Inflammatory macrophage treated with lipopolysaccharide for 4 hours (primary cell): ENCODE measurements around the gene LDLRAD4.
"Not testable (repeated sequence)": the region's sequence is repeated elsewhere in the genome, so short reads cannot be mapped to it uniquely, and the experiment has no call there.

ENCODE experiments used
- DNase-seq: peaks from one replicate; pipeline ENCODE4 v3.0.0-alpha.2; 2020

LDLRAD4 gene

GRCh38 chr18:13313006-13313686, 94.6 kb downstream of the LDLRAD4 start:
- DNase-seq, result no peak

DNA sequence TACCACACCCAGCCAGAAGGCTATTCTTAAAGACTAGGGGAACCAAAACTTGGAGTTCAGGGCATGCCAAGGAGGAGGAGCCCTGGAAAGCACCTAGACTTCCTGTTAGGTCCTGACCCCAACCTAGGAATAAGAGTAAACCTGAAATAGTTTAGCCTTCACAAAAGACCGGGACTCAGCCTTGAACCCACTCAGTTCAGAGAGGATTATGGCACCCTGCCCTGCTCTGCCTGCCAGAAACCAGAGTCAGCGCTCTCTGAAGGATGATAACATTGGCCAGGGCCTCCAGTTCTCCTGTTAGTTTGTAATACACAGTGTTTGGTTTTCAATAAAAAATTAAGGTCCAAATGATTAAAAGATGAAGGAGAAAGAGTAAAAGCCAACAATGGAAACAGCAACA, 96.4 kb downstream of the LDLRAD4 start:
- no peak for DNase-seq

- DNase-seq, result no peak
Observed at GRCh38 chr18:13316063-13316462, 97.5 kb downstream of the LDLRAD4 start.

DNA sequence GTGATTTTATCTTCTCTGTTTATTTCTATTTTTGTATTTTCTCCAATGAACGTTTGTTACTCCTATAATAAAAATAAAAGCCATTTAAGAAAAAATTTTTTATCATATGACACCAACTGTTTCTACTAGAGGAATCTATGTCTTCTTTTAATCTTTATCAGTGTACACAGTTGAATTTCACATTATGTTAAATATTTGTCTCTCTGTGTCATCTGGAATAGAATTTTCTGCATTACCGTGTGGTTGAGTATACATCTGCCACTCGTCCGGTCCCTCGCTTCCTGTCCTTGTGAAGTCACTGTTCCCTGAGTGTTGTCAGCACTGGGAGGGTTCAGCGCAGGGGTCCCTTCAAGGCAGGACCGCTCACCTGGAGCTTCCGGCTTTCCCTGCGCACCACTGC, 99.2 kb downstream of the LDLRAD4 start:
- DNase-seq, result no peak

DNA sequence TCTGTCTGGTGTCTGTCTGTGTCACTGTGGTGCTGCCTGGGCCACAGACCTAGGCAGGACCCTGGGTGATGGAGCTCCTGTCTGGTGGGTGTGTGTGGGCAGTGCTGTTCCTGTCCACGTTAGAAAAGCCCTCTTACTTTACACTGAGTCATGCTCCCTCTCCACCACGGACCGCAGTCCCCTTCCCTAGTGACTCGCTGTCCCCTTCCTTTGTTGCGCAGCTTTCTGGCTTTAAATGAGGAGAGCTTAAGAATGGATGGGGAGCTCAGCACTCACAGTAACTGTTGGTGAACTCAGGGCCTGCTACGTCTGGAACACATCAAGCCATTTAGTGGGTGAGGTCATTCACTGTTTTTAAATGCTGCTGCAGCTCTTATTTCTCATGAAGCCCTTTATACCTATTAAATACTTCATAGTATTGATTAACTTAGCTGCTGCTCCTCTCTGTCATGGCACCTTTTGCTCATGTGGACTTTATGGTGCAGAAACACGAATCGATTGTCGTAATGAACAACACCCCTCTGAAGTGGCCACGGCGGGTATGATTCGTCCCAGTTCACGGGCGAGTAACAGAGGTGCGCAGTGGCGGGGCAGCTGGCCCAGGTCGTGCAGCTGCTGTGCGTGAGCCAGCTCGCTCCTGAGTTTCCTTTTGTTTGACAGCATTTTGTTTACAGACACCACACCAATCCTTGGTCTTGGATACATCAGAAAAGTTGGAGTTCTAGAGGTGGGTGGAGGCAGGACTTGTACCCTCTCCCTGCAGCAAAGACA, 100.4 kb downstream of the LDLRAD4 start:
- peak; percentile 28 for DNase-seq

GRCh38 chr18:13319629-13320028, 101.1 kb downstream of the LDLRAD4 start:
- DNase-seq, result peak; percentile 3

- no peak for DNase-seq
Observed at GRCh38 chr18:13320096-13320495, 101.5 kb downstream of the LDLRAD4 start.

DNA sequence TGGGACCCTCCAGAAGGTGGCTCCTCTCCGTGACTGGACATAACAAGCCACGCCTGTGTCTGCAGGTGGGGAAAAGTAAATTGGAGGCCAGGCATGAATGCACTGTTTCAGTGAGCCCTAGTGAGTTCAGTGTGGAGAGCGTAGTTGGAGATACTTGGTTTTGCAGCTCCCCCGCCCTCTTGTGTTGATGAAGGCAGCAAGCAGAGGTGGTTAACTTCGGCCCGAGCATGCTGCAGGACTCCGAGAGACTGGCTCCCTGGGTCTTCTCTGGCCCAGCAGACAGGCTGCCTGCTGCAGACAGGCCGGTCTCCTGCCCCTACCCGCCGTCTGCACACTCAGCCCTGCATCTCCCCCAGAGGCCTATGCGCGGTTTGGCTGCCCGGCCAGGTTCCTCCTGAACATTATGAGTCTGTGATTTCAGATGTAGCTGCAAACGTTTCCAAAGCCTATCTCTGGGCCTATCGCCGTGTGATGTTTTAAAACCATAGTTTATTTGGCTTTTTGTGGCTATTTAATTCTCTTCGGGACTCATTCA, 102.4 kb downstream of the LDLRAD4 start:
- DNase-seq, result no peak

- DNase-seq, result peak; percentile 22
Observed at GRCh38 chr18:13321923-13322322, 103.4 kb downstream of the LDLRAD4 start.

GRCh38 chr18:13323186-13323585, 104.6 kb downstream of the LDLRAD4 start:
- DNase-seq, result no peak

- DNase-seq, result no peak
Observed at GRCh38 chr18:13324880-13325279, 106.3 kb downstream of the LDLRAD4 start.

DNA sequence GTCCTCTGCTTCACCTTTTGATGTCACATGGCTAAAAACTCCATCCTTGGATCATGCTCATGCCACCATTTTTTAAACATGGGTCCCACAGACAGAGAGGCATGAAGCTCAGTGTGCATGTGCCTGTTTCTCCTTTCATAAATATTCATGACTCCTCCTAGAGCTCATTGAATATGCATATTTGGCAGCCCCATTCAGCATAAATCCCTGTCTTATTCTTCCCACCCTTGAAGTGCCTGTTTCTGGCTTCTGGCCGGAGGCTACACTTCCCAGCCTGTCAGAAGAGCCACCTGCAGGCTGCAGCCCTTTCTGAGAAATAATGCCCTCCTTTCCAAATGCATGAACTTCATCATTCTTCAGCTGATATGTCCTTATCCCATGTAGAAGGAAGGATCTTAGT, 109.7 kb downstream of the LDLRAD4 start:
- DNase-seq, result no peak

- no peak for DNase-seq
Observed at GRCh38 chr18:13330996-13331395, 112.4 kb downstream of the LDLRAD4 start.

DNA sequence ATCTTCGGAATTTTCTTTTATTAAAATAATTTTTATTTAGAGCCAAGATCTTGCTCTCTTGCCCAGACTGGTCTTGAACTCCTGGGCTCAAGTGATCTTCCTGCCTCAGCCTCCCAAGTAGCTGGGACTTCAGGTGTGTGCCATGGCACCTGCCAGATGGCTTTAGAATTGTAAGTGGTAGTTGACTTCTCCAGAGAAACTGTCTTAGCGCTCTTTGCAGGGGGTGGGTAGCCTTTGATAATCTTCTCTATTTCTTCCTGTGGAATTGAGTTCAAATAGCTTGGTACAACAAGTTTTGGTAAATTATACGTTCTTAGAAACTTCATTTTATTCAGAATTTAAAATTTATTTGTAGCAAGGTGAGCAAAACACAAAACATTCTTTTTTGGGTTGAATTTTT, 113.3 kb downstream of the LDLRAD4 start:
- DNase-seq, result no peak

- DNase-seq, result no peak
Observed at GRCh38 chr18:13332874-13333273, 114.3 kb downstream of the LDLRAD4 start.

DNA sequence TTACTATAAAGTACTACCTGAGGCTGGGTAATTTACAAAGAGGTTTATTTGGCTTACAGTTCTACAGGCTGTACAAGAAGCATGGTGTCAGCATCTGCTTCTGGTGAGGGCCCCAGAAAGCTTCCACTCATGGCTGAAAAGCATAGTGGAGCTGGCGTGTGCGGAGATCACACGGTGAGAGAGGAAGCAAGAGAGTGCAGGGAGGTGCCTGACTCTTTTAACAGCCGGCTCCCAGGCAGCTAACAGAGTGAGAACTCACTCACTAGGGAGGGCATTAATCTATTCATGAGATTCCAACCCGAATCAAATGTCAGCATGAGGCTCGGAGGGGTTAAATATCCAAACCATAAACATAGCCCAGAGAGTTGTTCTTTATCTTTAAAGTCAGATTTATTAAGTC, 117.3 kb downstream of the LDLRAD4 start:
- DNase-seq, result no peak

- no peak for DNase-seq
Observed at GRCh38 chr18:13336841-13337240, 118.3 kb downstream of the LDLRAD4 start.

DNA sequence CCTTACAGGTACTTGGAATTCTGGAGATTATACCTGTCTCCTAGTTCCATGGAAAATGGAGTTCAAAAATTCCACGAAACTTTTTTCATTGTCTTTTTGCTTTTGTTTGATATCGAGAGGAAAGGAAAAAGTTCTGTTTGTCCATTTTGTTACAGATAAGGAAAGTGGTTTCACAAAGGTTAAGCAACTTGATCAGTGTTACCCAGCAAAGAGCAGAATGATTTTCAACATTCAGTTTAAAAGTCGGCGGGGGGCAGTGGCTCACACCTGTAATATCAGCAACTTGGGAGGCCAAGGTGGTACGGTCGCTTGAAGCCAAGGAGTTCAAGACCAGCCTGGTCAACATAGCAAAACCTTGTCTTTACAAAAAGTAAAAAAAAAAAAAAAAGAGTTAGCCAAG, 118.8 kb downstream of the LDLRAD4 start:
- no peak for DNase-seq

GRCh38 chr18:13338318-13338717, 119.8 kb downstream of the LDLRAD4 start:
- no peak for DNase-seq

- DNase-seq, result no peak
Observed at GRCh38 chr18:13339653-13340052, 121.1 kb downstream of the LDLRAD4 start.

DNA sequence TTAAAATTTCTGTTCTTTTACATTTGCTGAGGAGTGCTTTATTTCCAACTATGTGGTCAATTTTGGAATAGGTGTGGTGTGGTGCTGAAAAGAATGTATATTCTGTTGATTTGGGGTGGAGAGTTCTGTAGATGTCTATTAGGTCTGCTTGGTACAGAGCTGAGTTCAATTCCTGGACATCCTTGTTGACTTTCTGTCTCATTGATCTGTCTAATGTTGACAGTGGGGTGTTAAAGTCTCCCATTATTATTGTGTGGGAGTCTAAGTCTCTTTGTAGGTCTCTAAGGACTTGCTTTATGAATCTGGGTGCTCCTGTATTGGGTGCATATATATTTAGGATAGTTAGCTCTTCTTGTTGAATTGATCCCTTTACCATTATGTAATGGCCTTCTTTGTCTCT, 127.9 kb downstream of the LDLRAD4 start:
- DNase-seq, result not testable (repeated sequence)

DNA sequence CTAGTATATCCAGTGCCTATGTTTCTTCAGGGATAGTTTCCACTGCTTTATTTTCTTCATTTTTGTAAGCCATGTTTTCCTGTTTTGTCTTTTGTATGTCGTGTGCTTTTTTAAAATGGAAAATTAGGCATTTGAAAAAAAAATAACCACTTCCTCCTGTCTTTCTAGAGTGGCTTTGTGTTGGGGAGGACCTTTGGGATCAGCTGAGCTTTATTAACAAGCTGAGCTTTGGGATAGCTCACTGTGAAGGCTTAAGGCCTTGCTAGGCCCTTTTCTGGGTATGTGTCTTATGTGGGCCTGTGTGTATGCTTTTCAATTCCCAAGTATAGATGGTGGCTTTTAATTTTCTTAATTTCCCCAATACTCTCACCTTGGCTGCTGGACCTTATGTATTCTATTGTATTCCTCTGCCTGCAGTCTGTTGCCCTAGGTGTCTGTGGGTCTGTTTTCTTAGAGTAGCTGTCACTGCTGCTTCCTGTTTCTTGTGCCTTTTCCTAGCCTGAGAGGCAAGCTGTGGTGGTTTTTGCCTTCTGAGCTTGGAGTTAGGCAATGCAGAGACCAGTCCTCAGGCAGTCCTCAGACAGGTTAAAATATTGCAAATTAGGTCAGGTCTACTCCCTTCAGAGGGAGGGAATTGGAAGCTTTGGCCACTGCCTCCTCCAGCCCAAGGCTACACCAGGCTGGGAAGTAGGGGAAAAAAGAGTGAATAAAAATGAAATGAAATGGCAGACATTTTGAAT, 134.7 kb downstream of the LDLRAD4 start:
- DNase-seq, result peak; percentile 55

- peak; percentile 77 for DNase-seq
Observed at GRCh38 chr18:13354402-13354801, 135.8 kb downstream of the LDLRAD4 start.

DNA sequence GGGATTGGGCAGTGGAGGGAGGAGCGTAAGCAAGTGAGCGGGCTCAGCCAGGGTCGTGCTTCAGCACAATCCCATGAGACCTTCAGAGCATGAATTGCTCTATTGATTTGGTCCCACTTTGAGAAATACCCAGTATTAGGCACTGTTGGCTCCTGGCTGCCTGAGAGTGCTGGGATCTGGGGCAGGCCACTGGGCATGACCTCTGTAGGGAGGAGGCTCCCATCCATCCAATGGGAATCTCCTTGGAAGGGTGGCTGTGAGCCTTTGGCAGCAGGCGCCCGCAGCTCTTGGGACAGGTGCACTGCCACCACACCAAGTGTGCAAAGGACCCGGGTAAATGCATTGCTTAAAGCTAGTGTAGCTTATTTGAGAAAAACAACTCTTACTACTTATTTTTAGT, 137.5 kb downstream of the LDLRAD4 start:
- no peak for DNase-seq
